AG09309 (cell line): ENCODE results near the gene NUFIP2.
"Not testable (repeated sequence)": the region's sequence is repeated elsewhere in the genome, so short reads cannot be mapped to it uniquely, and the experiment has no call there.

ENCODE experiments used
- DNase-seq: peaks from one replicate; pipeline ENCODE4 v3.0.0-alpha.2; 2010; ENCODE audit warnings: low read depth
- H3K4me3 ChIP-seq: 2 replicates; pipeline ENCODE4 v1.5.1; 2011; ENCODE audit warnings: mild to moderate bottlenecking, low read depth, low read length, moderate library complexity; ENCODE audit not compliant: control insufficient read depth
- TF ChIP-seq, protein P1 (sequence below): IDR thresholded peaks from 2 replicates; pipeline ENCODE4 v1.5.1; 2011; ENCODE audit warnings: mild to moderate bottlenecking, low read depth, low read length, inconsistent platforms; ENCODE audit not compliant: insufficient read depth, control insufficient read depth; ENCODE audit errors: missing control alignments

NUFIP2 gene

GRCh38 chr17:29283496-29283895, 10.5 kb downstream of the NUFIP2 start:
- no peak for DNase-seq
- H3K4me3 ChIP-seq = no peak overlapping the region
- TF ChIP-seq, protein P1, sequence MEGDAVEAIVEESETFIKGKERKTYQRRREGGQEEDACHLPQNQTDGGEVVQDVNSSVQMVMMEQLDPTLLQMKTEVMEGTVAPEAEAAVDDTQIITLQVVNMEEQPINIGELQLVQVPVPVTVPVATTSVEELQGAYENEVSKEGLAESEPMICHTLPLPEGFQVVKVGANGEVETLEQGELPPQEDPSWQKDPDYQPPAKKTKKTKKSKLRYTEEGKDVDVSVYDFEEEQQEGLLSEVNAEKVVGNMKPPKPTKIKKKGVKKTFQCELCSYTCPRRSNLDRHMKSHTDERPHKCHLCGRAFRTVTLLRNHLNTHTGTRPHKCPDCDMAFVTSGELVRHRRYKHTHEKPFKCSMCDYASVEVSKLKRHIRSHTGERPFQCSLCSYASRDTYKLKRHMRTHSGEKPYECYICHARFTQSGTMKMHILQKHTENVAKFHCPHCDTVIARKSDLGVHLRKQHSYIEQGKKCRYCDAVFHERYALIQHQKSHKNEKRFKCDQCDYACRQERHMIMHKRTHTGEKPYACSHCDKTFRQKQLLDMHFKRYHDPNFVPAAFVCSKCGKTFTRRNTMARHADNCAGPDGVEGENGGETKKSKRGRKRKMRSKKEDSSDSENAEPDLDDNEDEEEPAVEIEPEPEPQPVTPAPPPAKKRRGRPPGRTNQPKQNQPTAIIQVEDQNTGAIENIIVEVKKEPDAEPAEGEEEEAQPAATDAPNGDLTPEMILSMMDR = peak; percentile 31

GRCh38 chr17:29279397-29280070, 14.4 kb downstream of the NUFIP2 start:
- TF ChIP-seq, protein P1 = no peak
- no peak for DNase-seq

GRCh38 chr17:29278692-29279091, 15.3 kb downstream of the NUFIP2 start:
- no peak overlapping the region for H3K4me3 ChIP-seq
- TF ChIP-seq, protein P1 = no peak
- no peak for DNase-seq

More at GRCh38 chr17:29279397-29280070, 14.4 kb downstream of the NUFIP2 start:
- H3K4me3 ChIP-seq = no peak overlapping the region

GRCh38 chr17:29273924-29274323, 20.0 kb downstream of the NUFIP2 start:
- TF ChIP-seq, protein P1 = no peak
- no peak for DNase-seq
- no peak overlapping the region for H3K4me3 ChIP-seq

GRCh38 chr17:29271980-29272379, 22.0 kb downstream of the NUFIP2 start:
- not testable (repeated sequence) for DNase-seq, H3K4me3 ChIP-seq

- TF ChIP-seq, protein P1 = no peak
- no peak for DNase-seq
- H3K4me3 ChIP-seq = no peak overlapping the region
Observed at GRCh38 chr17:29263916-29264315, 30.0 kb downstream of the NUFIP2 start.

DNA sequence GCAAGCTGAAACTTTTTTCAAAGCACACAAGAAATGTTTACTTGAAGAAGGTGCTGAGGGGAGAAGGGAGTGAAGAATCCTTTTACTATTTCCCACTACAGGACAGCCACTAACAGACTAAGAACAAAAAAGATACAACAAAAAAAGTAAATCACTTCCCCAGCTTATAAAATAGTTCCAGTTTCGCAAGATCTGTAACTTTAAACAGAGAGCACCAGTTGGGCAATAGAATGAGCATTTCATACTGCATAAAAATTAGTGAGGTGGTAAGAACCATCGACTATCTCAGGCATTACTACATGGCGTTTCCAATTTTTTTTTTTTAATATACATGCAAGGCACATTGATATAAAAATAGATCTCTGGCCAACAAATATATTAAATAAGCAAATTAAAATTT, 36.2 kb downstream of the NUFIP2 start:
- DNase-seq = no peak
- TF ChIP-seq, protein P1 = no peak
- H3K4me3 ChIP-seq = no peak overlapping the region
